WTC11 (cell line): ENCODE results near the gene ZNF669. TPM values are rescaled to one million over a fixed set of nuclear protein-coding genes. Genes with fewer than 3 reads are reported as not detected.

Experiments
- ATAC-seq: fragments of 200-7000 bp; cut with Tn5 transposase; 2 replicates; pipeline ENCODE4 v1.10.0; 2021; ENCODE audit warnings: mild to moderate bottlenecking, moderate library complexity
- CTCF ChIA-PET: fragments of 300-600 bp; sonication (Branson Sonifier 250); formaldehyde crosslinking; loops from one replicate; lab custom pipeline; 2021; ENCODE audit warnings: antibody characterized with exemption; lab: Charles Lee
- POLR2A ChIA-PET: fragments of 350-600 bp; sonication (Branson Sonifier 250); formaldehyde crosslinking; loops from one replicate; lab custom pipeline; 2021; ENCODE audit warnings: antibody characterized with exemption; lab: Charles Lee
- DNase-seq: peaks from one replicate; pipeline ENCODE4 v3.0.0; 2021; ENCODE audit warnings: low spot score
- H3K27ac Mint-ChIP-seq: 2 replicates; pipeline ENCODE4 v1.8.0; 2021; ENCODE audit warnings: mixed read lengths
- H3K27me3 Mint-ChIP-seq: 2 replicates; pipeline ENCODE4 v1.8.0; 2021; ENCODE audit warnings: low read depth, mild to moderate bottlenecking, moderate library complexity, mixed read lengths
- H3K36me3 Mint-ChIP-seq: 2 replicates; pipeline ENCODE4 v1.8.0; 2021; ENCODE audit warnings: mixed read lengths
- H3K4me1 Mint-ChIP-seq: 2 replicates; pipeline ENCODE4 v1.8.0; 2022; ENCODE audit warnings: mixed read lengths
- H3K4me3 Mint-ChIP-seq: 2 replicates; pipeline ENCODE4 v1.8.0; 2021; ENCODE audit warnings: mild to moderate bottlenecking, moderate library complexity, mixed read lengths
- H3K9me3 Mint-ChIP-seq: 2 replicates; pipeline ENCODE4 v1.8.0; 2021; ENCODE audit warnings: mixed read lengths
- ATF1 ChIP-seq: sonication (generic); formaldehyde crosslinking; IDR thresholded peaks from 2 replicates; pipeline ENCODE4 v1.8.1; 2023; ENCODE audit warnings: mild to moderate bottlenecking, moderate library complexity, missing genetic modification reagents
- ATF3 ChIP-seq: sonication (generic); formaldehyde crosslinking; conservative IDR thresholded peaks from 2 replicates; pipeline ENCODE4 v1.8.1; 2022; ENCODE audit warnings: mild to moderate bottlenecking, missing genetic modification reagents
- CBFB ChIP-seq: sonication (generic); formaldehyde crosslinking; IDR thresholded peaks from 2 replicates; pipeline ENCODE4 v1.8.1; 2022; ENCODE audit warnings: mild to moderate bottlenecking, low read depth, missing genetic modification reagents
- CDX4 ChIP-seq: fragments of 250-450 bp; sonication (Bioruptor Pico); IDR thresholded peaks from 2 replicates; pipeline ENCODE4 v1.9.0; 2021; ENCODE audit warnings: moderate library complexity, mild to moderate bottlenecking, inconsistent platforms, borderline replicate concordance
- EMX1 ChIP-seq: fragments of 250-450 bp; sonication (Bioruptor Pico); IDR thresholded peaks from 2 replicates; pipeline ENCODE4 v1.8.0; 2021; ENCODE audit warnings: mild to moderate bottlenecking
- ESRRA ChIP-seq: sonication (generic); formaldehyde crosslinking; IDR thresholded peaks from 2 replicates; pipeline ENCODE4 v1.8.1; 2022; ENCODE audit warnings: mild to moderate bottlenecking, missing genetic modification reagents, borderline replicate concordance
- FOXJ3 ChIP-seq: sonication (generic); formaldehyde crosslinking; IDR thresholded peaks from 2 replicates; pipeline ENCODE4 v1.9.0; 2021; ENCODE audit warnings: missing genetic modification reagents, mild to moderate bottlenecking, borderline replicate concordance
- FOXP1 ChIP-seq: sonication (generic); formaldehyde crosslinking; IDR thresholded peaks from 2 replicates; pipeline ENCODE4 v1.8.0; 2022; ENCODE audit warnings: missing genetic modification reagents, mild to moderate bottlenecking, moderate library complexity, borderline replicate concordance
- GRHL2 ChIP-seq: fragments of 250-450 bp; sonication (Bioruptor Pico); IDR thresholded peaks from 2 replicates; pipeline ENCODE4 v1.8.0; 2022; ENCODE audit warnings: mild to moderate bottlenecking, moderate library complexity; ENCODE audit not compliant: insufficient replicate concordance, severe bottlenecking
- IRF2 ChIP-seq: sonication (generic); formaldehyde crosslinking; IDR thresholded peaks from 2 replicates; pipeline ENCODE4 v1.8.0; 2022; ENCODE audit warnings: low read depth, missing genetic modification reagents, borderline replicate concordance
- MAX ChIP-seq: sonication (generic); formaldehyde crosslinking; IDR thresholded peaks from 2 replicates; pipeline ENCODE4 v1.8.0; 2022; ENCODE audit warnings: mild to moderate bottlenecking, missing genetic modification reagents
- MXD4 ChIP-seq: fragments of 250-450 bp; sonication (Bioruptor Pico); IDR thresholded peaks from 2 replicates; pipeline ENCODE4 v1.8.0; 2021; ENCODE audit warnings: mild to moderate bottlenecking, moderate library complexity, borderline replicate concordance
- MYBL2 ChIP-seq: sonication (generic); formaldehyde crosslinking; IDR thresholded peaks from 2 replicates; pipeline ENCODE4 v1.8.1; 2023; ENCODE audit warnings: mild to moderate bottlenecking, moderate library complexity, missing genetic modification reagents
- NR1H2 ChIP-seq: sonication (generic); formaldehyde crosslinking; IDR thresholded peaks from 2 replicates; pipeline ENCODE4 v1.9.0; 2021; ENCODE audit warnings: mild to moderate bottlenecking, moderate library complexity, missing genetic modification reagents
- PRDM15 ChIP-seq: sonication (generic); formaldehyde crosslinking; IDR thresholded peaks from 2 replicates; pipeline ENCODE4 v1.8.0; 2022; ENCODE audit warnings: missing genetic modification reagents
- RORB ChIP-seq: fragments of 250-450 bp; sonication (Bioruptor Pico); IDR thresholded peaks from 2 replicates; pipeline ENCODE4 v1.9.0; 2021; ENCODE audit warnings: mild to moderate bottlenecking
- USF2 ChIP-seq: sonication (generic); formaldehyde crosslinking; IDR thresholded peaks from 2 replicates; pipeline ENCODE4 v1.8.1; 2023; ENCODE audit warnings: mild to moderate bottlenecking, missing genetic modification reagents, moderate library complexity
- ZBTB43 ChIP-seq: sonication (generic); formaldehyde crosslinking; IDR thresholded peaks from 2 replicates; pipeline ENCODE4 v1.8.1; 2023; ENCODE audit warnings: mild to moderate bottlenecking, missing genetic modification reagents
- ZMAT4 ChIP-seq: fragments of 250-450 bp; sonication (Bioruptor Pico); IDR thresholded peaks from 2 replicates; pipeline ENCODE4 v1.9.0; 2021; ENCODE audit warnings: mild to moderate bottlenecking
- ZNF121 ChIP-seq: sonication (generic); formaldehyde crosslinking; IDR thresholded peaks from 2 replicates; pipeline ENCODE4 v1.8.0; 2023; ENCODE audit warnings: missing genetic modification reagents
- ZNF317 ChIP-seq: sonication (generic); formaldehyde crosslinking; IDR thresholded peaks from 2 replicates; pipeline ENCODE4 v1.8.1; 2023; ENCODE audit warnings: low read depth, mild to moderate bottlenecking, moderate library complexity, missing genetic modification reagents, borderline replicate concordance
- ZNF396 ChIP-seq: fragments of 250-450 bp; sonication (Bioruptor Pico); IDR thresholded peaks from 2 replicates; pipeline ENCODE4 v1.8.0; 2021; ENCODE audit warnings: mild to moderate bottlenecking, moderate library complexity, borderline replicate concordance
- ZNF425 ChIP-seq: fragments of 250-450 bp; sonication (Bioruptor Pico); conservative IDR thresholded peaks from 2 replicates; pipeline ENCODE4 v1.9.0; 2021; ENCODE audit warnings: mild to moderate bottlenecking
- ZNF512 ChIP-seq: sonication (generic); formaldehyde crosslinking; IDR thresholded peaks from 2 replicates; pipeline ENCODE4 v1.8.1; 2022; ENCODE audit warnings: missing genetic modification reagents, borderline replicate concordance
- total RNA-seq: library from RNA; stranded (reverse); gene quantifications from 3 replicates; pipeline ENCODE4 v1.2.3, GENCODE V29; 2021

ZNF669 gene
- total RNA-seq, 1 experiment from 2014 or later: 18.3 TPM

GRCh38 chr1:247110627-247111258 lies 6.6 kb upstream of the ZNF669 start:
- ChIA-PET POLR2A (interaction anchor here (0.7 kb wide), 1 partner anchor 200 kb away, joined by 3 read pairs; no protein-coding TSS in a partner anchor), CTCF (interaction anchor here (0.7 to 1.5 kb wide), 2 partner anchors 8 to 36 kb away, joined by 3 to 6 read pairs; no protein-coding TSS in a partner anchor)
- TF ChIP-seq ZNF121 (no peak), EMX1 (CRISPR knock-in tag) (no peak), MAX (CRISPR knock-in tag) (no peak), ZNF512 (CRISPR knock-in tag) (no peak), GRHL2 (CRISPR knock-in tag) (no peak), ATF1 (CRISPR knock-in tag) (no peak), ZNF425 (no peak), MXD4 (CRISPR knock-in tag) (no peak), FOXJ3 (no peak), ZNF396 (CRISPR knock-in tag) (no peak), ESRRA (CRISPR knock-in tag) (no peak), ZMAT4 (CRISPR knock-in tag) (no peak), ZNF317 (CRISPR knock-in tag) (no peak)

GRCh38 chr1:247107694-247108093 lies 3.5 kb upstream of the ZNF669 start:
- Mint-ChIP-seq H3K4me3 (no peak overlapping the region), H3K9me3 (no peaks in the 10 kb centered on the region), H3K27me3 (peaks cover 43% of the 10 kb centered on the region), H3K27ac (no peak overlapping the region), H3K36me3 (no peaks in the 10 kb centered on the region; the same call in 1 of the 2 replicates), H3K4me1 (peaks cover 34% of the 10 kb centered on the region)
- ChIA-PET POLR2A (no interaction called here), CTCF (no interaction called here)
- ATAC-seq (no peak), DNase-seq (no peak)
- TF ChIP-seq PRDM15 (CRISPR knock-in tag) (no peak), NR1H2 (CRISPR knock-in tag) (no peak), FOXP1 (CRISPR knock-in tag) (no peak), USF2 (CRISPR knock-in tag) (no peak), IRF2 (CRISPR knock-in tag) (no peak), ATF1 (CRISPR knock-in tag) (no peak), RORB (CRISPR knock-in tag) (no peak), CDX4 (CRISPR knock-in tag) (no peak), ATF3 (CRISPR knock-in tag) (no peak), CBFB (CRISPR knock-in tag) (no peak), MYBL2 (CRISPR knock-in tag) (no peak), ZBTB43 (no peak)

More at GRCh38 chr1:247110627-247111258, 6.6 kb upstream of the ZNF669 start:
- peak overlapping the region; percentile 78 for H3K4me3 Mint-ChIP-seq
- no peaks in the 10 kb centered on the region for H3K9me3 Mint-ChIP-seq
- ATAC-seq (peak; percentile 7), DNase-seq (no peak)
- H3K4me1 Mint-ChIP-seq: peaks cover 21% of the 10 kb centered on the region
- H3K27ac Mint-ChIP-seq: no peak overlapping the region
- H3K27me3 Mint-ChIP-seq: peaks cover 58% of the 10 kb centered on the region
- no peaks in the 10 kb centered on the region for H3K36me3 Mint-ChIP-seq
